ENCODE data around the gene OTX2. TPM values are rescaled to one million over a fixed set of nuclear protein-coding genes. Genes with fewer than 3 reads are reported as not detected.

The OTX2 gene
- total RNA-seq, 6 experiments from 2014 or later, result not detected

DNA sequence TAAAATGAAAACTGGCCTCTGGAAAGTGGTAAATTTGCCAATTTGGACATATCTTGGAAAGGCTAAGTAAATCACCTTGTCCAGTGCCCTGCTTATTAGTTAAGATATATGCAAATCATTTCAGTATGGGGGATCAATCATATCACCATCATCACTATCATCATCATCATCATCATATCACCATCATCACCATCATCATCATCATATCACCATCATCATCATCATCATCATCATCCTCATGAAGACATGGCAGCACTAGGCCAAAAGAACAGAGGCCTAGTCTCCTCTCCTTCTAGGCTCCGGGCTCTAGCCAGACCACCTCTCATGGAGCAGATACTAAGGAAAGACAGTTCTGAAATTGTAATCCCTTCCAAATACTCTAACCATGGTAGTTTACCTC, 20.3 kb downstream of the OTX2 start:
- Histone ChIP-seq H3K9me3 (no peaks in the 10 kb centered on the region), H3K27me3 (peaks cover 0 to 18% of the 10 kb centered on the region in 2 donors), H3K27ac (no peak overlapping the region), H3K4me3 (no peak overlapping the region), H3K36me3 (no peaks in the 10 kb centered on the region), H3K4me1 (peaks cover 0 to under 1% (median 0%) of the 10 kb centered on the region in 4 donors)
- intact Hi-C loops (cut with DNase I), result no loop called here
- 63% methylated on average over 1 of the region's 1 CpG for WGBS (ENCODE audit: insufficient coverage, low coverage, low lambda C conversion rate, missing lambda C conversion rate)
- ATAC-seq (no peak), DNase-seq (no peak)
- TF ChIP-seq, protein P1, sequence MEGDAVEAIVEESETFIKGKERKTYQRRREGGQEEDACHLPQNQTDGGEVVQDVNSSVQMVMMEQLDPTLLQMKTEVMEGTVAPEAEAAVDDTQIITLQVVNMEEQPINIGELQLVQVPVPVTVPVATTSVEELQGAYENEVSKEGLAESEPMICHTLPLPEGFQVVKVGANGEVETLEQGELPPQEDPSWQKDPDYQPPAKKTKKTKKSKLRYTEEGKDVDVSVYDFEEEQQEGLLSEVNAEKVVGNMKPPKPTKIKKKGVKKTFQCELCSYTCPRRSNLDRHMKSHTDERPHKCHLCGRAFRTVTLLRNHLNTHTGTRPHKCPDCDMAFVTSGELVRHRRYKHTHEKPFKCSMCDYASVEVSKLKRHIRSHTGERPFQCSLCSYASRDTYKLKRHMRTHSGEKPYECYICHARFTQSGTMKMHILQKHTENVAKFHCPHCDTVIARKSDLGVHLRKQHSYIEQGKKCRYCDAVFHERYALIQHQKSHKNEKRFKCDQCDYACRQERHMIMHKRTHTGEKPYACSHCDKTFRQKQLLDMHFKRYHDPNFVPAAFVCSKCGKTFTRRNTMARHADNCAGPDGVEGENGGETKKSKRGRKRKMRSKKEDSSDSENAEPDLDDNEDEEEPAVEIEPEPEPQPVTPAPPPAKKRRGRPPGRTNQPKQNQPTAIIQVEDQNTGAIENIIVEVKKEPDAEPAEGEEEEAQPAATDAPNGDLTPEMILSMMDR (IDR thresholded peaks at IDR 0.05), result no peak
- TF ChIP-seq POLR2A (IDR thresholded peaks at IDR 0.05), result no peak

DNA sequence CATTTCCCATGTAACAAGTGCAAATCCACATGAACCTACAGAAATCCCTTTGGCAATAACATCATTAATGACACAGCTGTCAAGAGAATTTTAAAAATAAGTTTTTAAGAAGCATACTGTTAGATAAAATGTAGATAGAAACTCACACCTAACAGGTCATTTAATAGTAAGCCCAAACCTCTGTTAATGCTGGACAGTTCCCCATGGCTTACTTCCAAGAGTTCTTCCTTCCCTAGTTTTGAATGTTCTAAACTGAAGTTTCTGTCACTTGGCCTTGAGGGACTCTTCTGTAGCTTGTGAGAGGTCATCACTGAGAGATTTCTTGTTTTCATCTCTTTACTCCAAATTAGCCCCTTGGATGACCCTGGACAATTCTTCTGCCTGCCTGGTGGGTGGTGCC, 22.7 kb downstream of the OTX2 start:
- no peak for TF ChIP-seq POLR2A (IDR thresholded peaks at IDR 0.05)
- TF ChIP-seq, protein P1 (IDR thresholded peaks at IDR 0.05), result no peak
- H3K36me3 ChIP-seq, result no peaks in the 10 kb centered on the region
- no peaks in the 10 kb centered on the region for H3K4me1 ChIP-seq
- DNase-seq (no peak), ATAC-seq (no peak)
- no peaks in the 10 kb centered on the region for H3K9me3 ChIP-seq
- intact Hi-C loops (cut with DNase I), result no loop called here
- no peak overlapping the region for H3K4me3 ChIP-seq
- H3K27me3 ChIP-seq, result peaks cover 0 to under 1% of the 10 kb centered on the region in 2 donors
- no peak overlapping the region for H3K27ac ChIP-seq

DNA sequence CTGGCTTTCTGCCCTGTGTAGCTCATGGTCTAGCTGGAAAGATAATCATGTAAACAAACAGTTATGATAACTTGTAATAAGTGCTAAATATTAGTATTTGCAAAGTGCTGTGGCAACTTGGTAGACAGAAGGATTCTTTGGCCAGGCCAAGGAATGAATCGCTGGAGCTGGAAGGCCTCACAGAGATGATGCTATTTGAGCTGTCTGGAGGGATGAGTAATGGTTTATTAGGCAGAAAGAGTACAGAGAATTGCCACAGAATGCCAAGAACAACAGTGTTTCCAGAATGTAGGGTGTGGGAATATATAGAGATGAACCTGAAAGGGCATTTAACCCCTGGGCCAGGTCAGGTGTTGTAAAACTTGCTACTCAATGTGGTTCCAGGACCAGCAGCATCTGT, 27.6 kb downstream of the OTX2 start:
- intact Hi-C loops (cut with DNase I), result no loop called here

DNA sequence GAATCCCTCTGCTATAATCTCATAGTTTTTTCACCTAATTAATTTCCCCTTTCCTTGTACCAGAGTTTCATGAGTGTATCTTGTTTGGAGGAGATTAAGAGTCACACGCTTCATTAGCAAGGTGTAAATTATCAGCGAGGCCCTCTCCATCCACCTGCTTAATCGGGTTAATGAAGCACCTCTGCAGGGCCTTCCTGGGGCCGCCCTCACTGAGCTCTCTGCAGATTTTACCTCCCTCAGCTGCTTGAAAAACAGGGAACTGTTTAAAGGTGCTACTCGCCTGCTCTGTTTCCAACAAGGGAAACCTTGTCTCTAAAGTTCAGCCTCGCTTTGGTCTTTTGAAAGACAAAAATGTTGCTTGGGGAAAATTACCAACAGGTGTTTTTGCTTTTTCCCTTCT, 35.8 kb downstream of the OTX2 start:
- intact Hi-C loops (cut with DNase I), result no loop called here
- H3K27ac ChIP-seq, result no peak overlapping the region
- no peak for TF ChIP-seq POLR2A (IDR thresholded peaks at IDR 0.05)
- TF ChIP-seq, protein P1 (IDR thresholded peaks at IDR 0.05), result no peak

More for the DNA sequence above, 27.6 kb downstream of the OTX2 start:
- H3K36me3 ChIP-seq, result no peaks in the 10 kb centered on the region
- no peaks in the 10 kb centered on the region for H3K9me3 ChIP-seq
- no peak overlapping the region for H3K4me3 ChIP-seq
- no peak for ATAC-seq
- H3K27ac ChIP-seq, result no peak overlapping the region
- 67% methylated on average over 1 of the region's 1 CpG for WGBS (ENCODE audit: insufficient coverage, low coverage, low lambda C conversion rate, missing lambda C conversion rate)
- TF ChIP-seq, protein P1 (IDR thresholded peaks at IDR 0.05), result no peak
- TF ChIP-seq POLR2A (IDR thresholded peaks at IDR 0.05), result no peak
- no peaks in the 10 kb centered on the region for H3K4me1 ChIP-seq
- no peak for DNase-seq
- H3K27me3 ChIP-seq, result no peaks in the 10 kb centered on the region

DNA sequence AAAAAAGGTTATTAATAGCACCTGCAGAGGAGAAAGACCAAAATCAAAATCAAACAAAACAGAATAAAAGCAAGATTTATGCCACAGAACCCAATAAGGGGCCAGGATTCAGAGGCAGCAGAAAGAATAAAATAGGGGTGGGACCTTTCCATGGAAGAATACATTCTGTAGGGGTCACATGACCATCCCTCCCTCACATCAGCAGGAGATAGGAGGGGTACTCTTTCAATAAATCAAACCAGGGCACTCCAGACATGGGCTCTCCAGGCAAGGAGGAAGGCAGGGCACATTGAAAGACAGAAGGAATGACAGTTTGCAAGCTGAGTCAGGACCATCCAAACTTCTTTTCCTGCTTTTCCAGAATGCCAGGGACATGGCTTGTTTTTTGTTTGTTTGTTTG, 39.8 kb downstream of the OTX2 start:
- intact Hi-C loops (cut with DNase I), result no loop called here
- Histone ChIP-seq H3K27me3 (no peaks in the 10 kb centered on the region), H3K4me1 (no peaks in the 10 kb centered on the region), H3K4me3 (no peak overlapping the region), H3K27ac (no peak overlapping the region), H3K9me3 (no peaks in the 10 kb centered on the region), H3K36me3 (no peaks in the 10 kb centered on the region)
- DNase-seq (no peak), ATAC-seq (no peak)
- TF ChIP-seq, protein P1 (IDR thresholded peaks at IDR 0.05), result no peak
- no peak for TF ChIP-seq POLR2A (IDR thresholded peaks at IDR 0.05)

More for the DNA sequence above, 35.8 kb downstream of the OTX2 start:
- Histone ChIP-seq H3K4me1 (no peaks in the 10 kb centered on the region), H3K4me3 (no peak overlapping the region), H3K36me3 (no peaks in the 10 kb centered on the region), H3K27me3 (no peaks in the 10 kb centered on the region), H3K9me3 (no peaks in the 10 kb centered on the region)
- no peak for DNase-seq
- no peak for ATAC-seq
- WGBS (ENCODE audit: insufficient coverage, low coverage, low lambda C conversion rate, missing lambda C conversion rate), result 40% methylated on average over 5 of the region's 6 CpGs
